Heart left ventricle (tissue), 13 donors: ENCODE data around the gene KIT.

ENCODE experiments used
- POLR2A ChIP-seq, 2 donors: fragments of 450-650 bp; IDR thresholded peaks; one replicate each; pipeline ENCODE4 v1.6.1; 2017; ENCODE audit warnings: antibody characterized with exemption in 2 of 2, mild to moderate bottlenecking in 2 of 2, moderate library complexity in 2 of 2
- TF ChIP-seq, protein P1 (sequence below), 12 donors: fragments of 200-600 bp; sonication (generic) in 4 of 12; IDR thresholded peaks; one replicate each; pipeline versions ENCODE4 v1.5.0 to v1.8.0; 2018 to 2022; ENCODE audit warnings: antibody characterized with exemption in 12 of 12, mild to moderate bottlenecking in 5 of 12
- donor health status: ischemic (EF 13 %, LVEDD 7.1; RV severe dilation, severe dysfunction).
- donor health status: DM: no; HTN: yes; CAD: no.
- donor health status: DM: no; HTN: no; CAD: no.
- donor health status: ischemic (EF 25% LVEDD 6.9; RV normal size, moderate dysfunction).
- donor health status: ischemic (EF 25% LVEDD 5.7; RV mildly dilated, moderate dysfunction).
- donor health status: ischemic (EF 35%, LVEDD 5.7; RV mildly dilated, moderate dysfunction).
- donor health status: nonischemic (EF 11% LVEDD 7.7; RV severe dilation, severe dysfunction).
- donor health status: DM: yes; HTN: yes; CAD: no.
- donor health status: PGD.
- donor health status: ischemic (EF 29% LVEDD 5.4; RV normal size, mild dysfunction).
- donor health status: nonischemic (EF 23%, LVEDD 6.1; RV moderate dilation, normal function).

DNA sequence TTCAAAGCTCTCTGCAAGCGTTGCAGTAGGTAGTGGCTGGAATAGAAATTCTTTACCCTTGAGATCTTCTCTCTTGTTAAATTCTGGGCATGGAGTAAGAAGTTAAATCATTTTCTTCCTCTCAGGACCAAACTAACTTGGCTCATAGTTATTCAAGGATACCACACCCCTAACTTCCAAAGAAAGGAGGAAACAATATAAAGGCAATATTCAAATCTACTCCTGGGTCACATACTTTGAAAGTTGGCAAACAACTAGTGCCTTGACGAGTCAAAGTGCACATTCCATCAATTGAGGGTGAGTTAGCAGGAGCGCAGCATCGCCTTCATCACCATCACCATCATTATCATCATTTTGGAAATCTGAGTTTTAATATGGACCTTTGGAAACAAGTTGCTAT lies 20.4 kb upstream of the KIT start:
- TF ChIP-seq POLR2A (IDR thresholded peaks at IDR 0.05) = no peak
- TF ChIP-seq, protein P1, sequence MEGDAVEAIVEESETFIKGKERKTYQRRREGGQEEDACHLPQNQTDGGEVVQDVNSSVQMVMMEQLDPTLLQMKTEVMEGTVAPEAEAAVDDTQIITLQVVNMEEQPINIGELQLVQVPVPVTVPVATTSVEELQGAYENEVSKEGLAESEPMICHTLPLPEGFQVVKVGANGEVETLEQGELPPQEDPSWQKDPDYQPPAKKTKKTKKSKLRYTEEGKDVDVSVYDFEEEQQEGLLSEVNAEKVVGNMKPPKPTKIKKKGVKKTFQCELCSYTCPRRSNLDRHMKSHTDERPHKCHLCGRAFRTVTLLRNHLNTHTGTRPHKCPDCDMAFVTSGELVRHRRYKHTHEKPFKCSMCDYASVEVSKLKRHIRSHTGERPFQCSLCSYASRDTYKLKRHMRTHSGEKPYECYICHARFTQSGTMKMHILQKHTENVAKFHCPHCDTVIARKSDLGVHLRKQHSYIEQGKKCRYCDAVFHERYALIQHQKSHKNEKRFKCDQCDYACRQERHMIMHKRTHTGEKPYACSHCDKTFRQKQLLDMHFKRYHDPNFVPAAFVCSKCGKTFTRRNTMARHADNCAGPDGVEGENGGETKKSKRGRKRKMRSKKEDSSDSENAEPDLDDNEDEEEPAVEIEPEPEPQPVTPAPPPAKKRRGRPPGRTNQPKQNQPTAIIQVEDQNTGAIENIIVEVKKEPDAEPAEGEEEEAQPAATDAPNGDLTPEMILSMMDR (IDR thresholded peaks at IDR 0.05) = no peak
